IPS-18c (cell line): ENCODE results near the gene TPP2.

Source experiments
- H3K4me3 ChIP-seq: 2 replicates; pipeline ENCODE4 v1.7.0; 2013; ENCODE audit warnings: low read depth, mild to moderate bottlenecking, low read length, moderate library complexity; ENCODE audit not compliant: insufficient read depth
- H3K9me3 ChIP-seq: one replicate; pipeline ENCODE4 v1.6.1; 2013; ENCODE audit warnings: mild to moderate bottlenecking, low read length, moderate library complexity; ENCODE audit not compliant: control insufficient read depth, insufficient read depth

The TPP2 gene

GRCh38 chr13:102587916-102588315 is 8.9 kb upstream of the TPP2 start:
- H3K4me3 ChIP-seq, result no peak overlapping the region
- no peaks in the 10 kb centered on the region for H3K9me3 ChIP-seq

DNA sequence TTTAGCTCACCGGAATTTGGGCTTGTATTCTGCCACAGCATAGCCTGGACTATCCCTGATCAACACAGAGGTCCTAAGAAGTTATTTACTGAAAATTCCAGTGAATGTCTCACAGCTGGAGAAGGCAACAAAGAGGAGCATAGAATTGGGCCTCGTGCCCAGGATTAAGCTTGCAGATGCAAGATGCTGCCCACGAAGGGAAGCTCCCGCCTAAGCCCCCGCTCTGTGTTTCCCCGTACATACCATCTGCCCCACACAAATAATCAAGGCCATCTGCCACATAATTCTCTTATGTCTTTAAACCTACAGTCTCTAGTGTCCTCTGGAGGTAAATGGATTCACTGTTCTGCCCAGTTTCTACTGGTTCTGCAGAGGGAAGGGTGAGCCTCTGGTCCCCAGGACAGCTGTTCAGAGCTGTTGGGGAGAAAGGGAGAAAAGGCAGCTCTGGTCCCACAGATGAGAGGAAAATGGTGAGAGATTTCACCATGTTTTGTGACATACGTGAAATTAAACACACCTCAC is 7.4 kb upstream of the TPP2 start:
- Histone ChIP-seq H3K4me3 (no peak overlapping the region), H3K9me3 (no peaks in the 10 kb centered on the region)

GRCh38 chr13:102591988-102592781 is 4.6 kb upstream of the TPP2 start:
- Histone ChIP-seq H3K9me3 (no peaks in the 10 kb centered on the region), H3K4me3 (peak overlapping the region; percentile 66)

- Histone ChIP-seq H3K9me3 (no peaks in the 10 kb centered on the region), H3K4me3 (no peak overlapping the region)
Observed at GRCh38 chr13:102593466-102593865, 3.3 kb upstream of the TPP2 start.

- Histone ChIP-seq H3K9me3 (no peaks in the 10 kb centered on the region), H3K4me3 (peak overlapping the region; percentile 99)
Observed at GRCh38 chr13:102597029-102597961, 509 bp downstream of the TPP2 start.

- no peaks in the 10 kb centered on the region for H3K9me3 ChIP-seq
- peak overlapping the region; percentile 99; the same call in 1 of the 2 replicates for H3K4me3 ChIP-seq
Observed at GRCh38 chr13:102598061-102598460, 1.3 kb downstream of the TPP2 start.

DNA sequence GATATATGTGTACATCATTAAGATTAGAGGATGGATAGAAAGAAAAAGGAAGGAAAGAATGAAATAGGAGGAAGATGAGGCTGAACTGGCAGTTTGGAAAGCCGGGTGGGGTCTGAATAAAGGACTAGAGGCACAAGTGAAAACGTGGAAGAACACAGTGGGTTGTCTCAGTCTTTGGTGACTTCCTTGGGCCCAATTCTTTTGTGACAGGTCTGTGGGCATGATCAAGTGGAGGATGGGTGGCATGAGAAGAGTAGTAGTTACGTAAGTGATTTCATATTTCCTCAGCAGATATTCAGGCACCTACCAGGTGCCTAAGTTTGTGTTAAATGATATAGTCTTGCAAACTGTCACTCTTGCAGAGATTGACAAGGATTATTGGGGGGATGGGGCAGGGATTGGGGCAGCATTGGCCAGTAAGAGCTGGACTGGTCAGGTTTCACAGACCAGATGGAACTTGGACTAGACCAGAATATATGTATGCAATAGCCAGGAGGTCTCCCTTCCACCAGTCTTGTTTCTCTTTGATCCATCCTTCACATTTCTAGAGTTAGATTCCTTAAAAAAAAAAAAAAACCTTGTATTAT is 2.7 kb downstream of the TPP2 start:
- Histone ChIP-seq H3K4me3 (no peak overlapping the region), H3K9me3 (no peaks in the 10 kb centered on the region)

DNA sequence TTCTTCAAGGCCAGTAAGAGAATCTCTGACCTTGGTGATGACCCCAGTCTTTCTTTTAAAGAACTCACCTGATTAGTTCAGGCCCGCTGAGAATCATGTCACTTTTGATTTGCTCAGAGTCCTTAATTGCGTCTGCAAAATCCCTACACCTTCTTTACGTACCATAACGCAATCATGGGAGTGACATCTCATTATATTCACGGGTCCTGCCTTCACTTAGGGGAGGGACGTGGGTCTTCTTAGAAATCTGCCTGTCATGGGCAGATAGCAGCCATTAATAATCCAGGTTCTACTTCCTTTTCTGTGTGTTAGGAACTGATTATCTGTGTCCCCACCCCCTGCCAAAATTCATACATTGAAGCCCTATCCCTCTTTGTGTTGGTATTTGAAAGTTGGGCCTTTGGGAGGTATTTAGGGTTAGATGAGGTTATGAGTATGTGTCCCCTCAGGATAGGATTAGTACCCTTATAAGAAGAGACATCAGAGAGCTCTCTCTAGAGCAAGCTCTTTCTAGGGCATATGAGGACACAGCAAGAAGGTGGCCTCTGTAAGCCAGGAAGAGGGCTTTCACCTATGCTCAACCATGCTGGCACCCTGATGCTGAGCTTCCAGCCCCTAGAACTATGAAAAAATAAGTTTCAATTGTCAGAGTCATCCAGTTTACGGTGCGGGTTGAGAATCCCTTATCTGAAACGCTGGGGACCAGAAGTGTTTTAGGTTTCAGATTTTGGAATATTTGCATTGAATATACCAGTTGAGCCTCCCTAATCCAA is 9.9 kb downstream of the TPP2 start:
- H3K4me3 ChIP-seq, result no peak overlapping the region
- H3K9me3 ChIP-seq, result no peaks in the 10 kb centered on the region

GRCh38 chr13:102608974-102609373 is 12.2 kb downstream of the TPP2 start:
- H3K4me3 ChIP-seq, result no peak overlapping the region
- no peaks in the 10 kb centered on the region for H3K9me3 ChIP-seq

- Histone ChIP-seq H3K4me3 (no peak overlapping the region), H3K9me3 (no peaks in the 10 kb centered on the region)
Observed at GRCh38 chr13:102609696-102610095, 12.9 kb downstream of the TPP2 start.

- H3K9me3 ChIP-seq, result no peaks in the 10 kb centered on the region
Observed at GRCh38 chr13:102610296-102610895, 13.6 kb downstream of the TPP2 start.

DNA sequence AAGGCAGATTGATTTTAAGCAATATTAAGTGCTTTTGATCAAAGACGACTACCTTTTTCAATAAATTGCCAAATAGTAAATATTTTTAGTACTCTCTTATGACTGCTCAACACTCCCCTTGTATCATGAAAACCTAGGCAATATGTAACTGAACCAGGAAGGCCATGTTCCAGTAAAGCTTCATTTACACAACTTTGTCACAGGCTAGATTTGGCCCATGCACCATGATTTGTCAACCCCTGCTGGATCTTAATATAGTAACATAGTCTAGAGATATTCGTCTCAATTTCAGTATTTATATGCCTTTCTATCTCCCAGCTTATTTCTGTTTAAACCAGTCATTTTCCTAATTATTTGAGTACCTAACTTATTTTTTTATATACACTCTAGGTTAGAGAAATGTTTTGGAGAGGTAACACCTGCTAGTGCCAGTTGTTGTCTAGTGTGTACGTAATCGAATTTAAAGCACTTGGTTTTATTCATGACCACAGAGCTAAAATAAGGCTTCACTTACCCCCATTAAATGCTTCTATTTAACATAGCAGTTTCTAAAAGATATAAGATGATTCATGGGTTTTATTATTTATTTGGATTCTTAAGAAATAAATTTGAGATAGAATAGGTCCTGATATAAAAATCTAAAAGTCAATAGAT is 21.0 kb downstream of the TPP2 start:
- no peak overlapping the region for H3K4me3 ChIP-seq

More at GRCh38 chr13:102610296-102610895, 13.6 kb downstream of the TPP2 start:
- H3K4me3 ChIP-seq, result no peak overlapping the region

DNA sequence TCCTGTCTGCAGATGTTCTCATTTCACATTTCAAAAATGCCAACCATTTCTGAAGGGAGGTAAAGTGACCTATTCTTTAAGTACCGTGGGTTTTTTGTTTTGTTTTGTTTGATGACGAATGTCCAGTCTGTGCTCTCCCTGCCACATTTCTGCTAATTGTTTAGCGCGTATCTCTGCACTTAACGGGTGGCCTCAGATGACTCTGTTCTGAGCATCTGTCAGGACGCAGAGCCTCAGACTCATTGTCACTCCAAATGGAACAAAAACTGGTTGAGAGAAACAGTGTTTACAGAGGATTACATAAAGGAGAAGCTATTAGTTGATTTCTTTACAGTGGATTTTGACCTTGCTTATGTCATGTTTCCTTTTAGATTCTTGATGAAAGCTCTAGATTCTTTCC is 23.7 kb downstream of the TPP2 start:
- Histone ChIP-seq H3K4me3 (no peak overlapping the region), H3K9me3 (no peaks in the 10 kb centered on the region)

More for the DNA sequence above, 21.0 kb downstream of the TPP2 start:
- H3K9me3 ChIP-seq, result no peaks in the 10 kb centered on the region

DNA sequence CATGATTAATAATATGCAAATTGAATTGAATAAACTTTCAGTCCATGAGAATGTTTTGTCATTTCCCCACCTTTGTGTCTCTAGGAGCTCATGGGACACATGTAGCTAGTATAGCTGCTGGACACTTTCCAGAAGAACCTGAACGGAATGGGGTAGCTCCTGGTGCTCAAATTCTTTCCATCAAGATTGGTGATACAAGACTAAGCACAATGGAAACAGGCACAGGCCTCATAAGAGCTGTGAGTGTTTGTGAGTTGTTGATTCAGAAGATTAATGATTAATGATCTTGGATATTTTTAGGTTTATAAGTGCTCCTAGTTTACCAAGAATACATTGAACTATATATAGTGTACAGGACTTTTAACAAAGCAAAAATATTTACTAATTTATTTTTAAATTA is 30.1 kb downstream of the TPP2 start:
- Histone ChIP-seq H3K4me3 (no peak overlapping the region), H3K9me3 (no peaks in the 10 kb centered on the region)

- H3K4me3 ChIP-seq, result no peak overlapping the region
- H3K9me3 ChIP-seq, result no peaks in the 10 kb centered on the region
Observed at GRCh38 chr13:102628559-102628958, 31.8 kb downstream of the TPP2 start.

- H3K9me3 ChIP-seq, result no peaks in the 10 kb centered on the region
- no peak overlapping the region for H3K4me3 ChIP-seq
Observed at GRCh38 chr13:102631198-102631597, 34.4 kb downstream of the TPP2 start.
